ENCODE results near the gene BRIP1. TPM values are rescaled to one million over a fixed set of nuclear protein-coding genes. Genes with fewer than 3 reads are reported as not detected.
A peak's percentile ranks its signal among the peaks of the same experiment; 100 is the strongest.
"Not testable (repeated sequence)": the region's sequence is repeated elsewhere in the genome, so short reads cannot be mapped to it uniquely, and the experiment has no call there.

Gene BRIP1
- total RNA-seq, 1 donor: 6.2 TPM

- Histone ChIP-seq H3K79me2 (ENCODE audit: insufficient read depth, low read length) (no peaks in the 10 kb centered on the region), H3K27ac (ENCODE audit: low read depth, low read length) (no peak overlapping the region), H3K36me3 (ENCODE audit: insufficient read depth, low read length) (no peaks in the 10 kb centered on the region), H4K20me1 (ENCODE audit: insufficient read depth, low read length) (no peaks in the 10 kb centered on the region), H2AFZ (ENCODE audit: low read length) (no peak overlapping the region), H3K4me2 (ENCODE audit: insufficient read depth, low read length) (no peak overlapping the region), H3K4me3 (ENCODE audit: insufficient read depth, low read length) (no peak overlapping the region), H3K9me3 (ENCODE audit: low read depth, low read length) (no peaks in the 10 kb centered on the region), H3K27me3 (ENCODE audit: insufficient read depth, low read length) (no peaks in the 10 kb centered on the region), H3K4me1 (ENCODE audit: insufficient read depth, low read length) (no peaks in the 10 kb centered on the region)
- TF ChIP-seq CTCF (IDR thresholded peaks at IDR 0.05; ENCODE audit: extremely low read depth, low read depth, low read length): no peak
- DNase-seq (ENCODE audit: insufficient read length, low spot score, missing footprints): no peak
Observed at GRCh38 chr17:61825448-61826137, 37.7 kb downstream of the BRIP1 start.

- Histone ChIP-seq H3K4me1 (ENCODE audit: insufficient read depth, low read length) (no peaks in the 10 kb centered on the region), H3K4me3 (ENCODE audit: insufficient read depth, low read length) (no peak overlapping the region), H4K20me1 (ENCODE audit: insufficient read depth, low read length) (no peaks in the 10 kb centered on the region), H3K79me2 (ENCODE audit: insufficient read depth, low read length) (no peaks in the 10 kb centered on the region), H3K4me2 (ENCODE audit: insufficient read depth, low read length) (no peak overlapping the region), H2AFZ (ENCODE audit: low read length) (peak overlapping the region; percentile 24), H3K27ac (ENCODE audit: low read depth, low read length) (no peak overlapping the region), H3K9me3 (ENCODE audit: low read depth, low read length) (no peaks in the 10 kb centered on the region), H3K27me3 (ENCODE audit: insufficient read depth, low read length) (no peaks in the 10 kb centered on the region), H3K36me3 (ENCODE audit: insufficient read depth, low read length) (no peaks in the 10 kb centered on the region)
- no peak for DNase-seq (ENCODE audit: insufficient read length, low spot score, missing footprints)
- no peak for TF ChIP-seq CTCF (IDR thresholded peaks at IDR 0.05; ENCODE audit: extremely low read depth, low read depth, low read length)
Observed at GRCh38 chr17:61822326-61823285, 40.7 kb downstream of the BRIP1 start.

GRCh38 chr17:61821655-61822054 is 41.7 kb downstream of the BRIP1 start:
- H3K4me1 ChIP-seq (ENCODE audit: insufficient read depth, low read length): no peaks in the 10 kb centered on the region
- TF ChIP-seq CTCF (IDR thresholded peaks at IDR 0.05; ENCODE audit: extremely low read depth, low read depth, low read length): no peak
- no peak overlapping the region for H3K27ac ChIP-seq (ENCODE audit: low read depth, low read length)
- DNase-seq (ENCODE audit: insufficient read length, low spot score, missing footprints): no peak
- no peak overlapping the region for H2AFZ ChIP-seq (ENCODE audit: low read length)
- H3K4me3 ChIP-seq (ENCODE audit: insufficient read depth, low read length): no peak overlapping the region
- H4K20me1 ChIP-seq (ENCODE audit: insufficient read depth, low read length): no peaks in the 10 kb centered on the region
- H3K79me2 ChIP-seq (ENCODE audit: insufficient read depth, low read length): no peaks in the 10 kb centered on the region
- no peaks in the 10 kb centered on the region for H3K9me3 ChIP-seq (ENCODE audit: low read depth, low read length)
- H3K27me3 ChIP-seq (ENCODE audit: insufficient read depth, low read length): no peaks in the 10 kb centered on the region
- H3K36me3 ChIP-seq (ENCODE audit: insufficient read depth, low read length): no peaks in the 10 kb centered on the region
- no peak overlapping the region for H3K4me2 ChIP-seq (ENCODE audit: insufficient read depth, low read length)

- not testable (repeated sequence) for H3K27me3 ChIP-seq (ENCODE audit: insufficient read depth, low read length); H3K9me3 ChIP-seq (ENCODE audit: low read depth, low read length); DNase-seq (ENCODE audit: insufficient read length, low spot score, missing footprints); H3K4me2 ChIP-seq (ENCODE audit: insufficient read depth, low read length); H3K4me1 ChIP-seq (ENCODE audit: insufficient read depth, low read length); H3K27ac ChIP-seq (ENCODE audit: low read depth, low read length); H3K4me3 ChIP-seq (ENCODE audit: insufficient read depth, low read length); H4K20me1 ChIP-seq (ENCODE audit: insufficient read depth, low read length); H3K79me2 ChIP-seq (ENCODE audit: insufficient read depth, low read length); H3K36me3 ChIP-seq (ENCODE audit: insufficient read depth, low read length); H2AFZ ChIP-seq (ENCODE audit: low read length)
Observed at GRCh38 chr17:61819265-61819664, 44.1 kb downstream of the BRIP1 start.
